HL-60/S4 treated with retinoic acid at 250 ng/mL for 4 days and 3 days (cell line): ENCODE data around the gene NINJ2.

Experiments used
- in situ Hi-C: fragments of 300-500 bp; cut with MboI; formaldehyde crosslinking; loops from 2 replicates; pipeline ENCODE4 v1.7.0; 2022; ENCODE audit warnings: low sequenced_read_pairs

NINJ2 gene

DNA sequence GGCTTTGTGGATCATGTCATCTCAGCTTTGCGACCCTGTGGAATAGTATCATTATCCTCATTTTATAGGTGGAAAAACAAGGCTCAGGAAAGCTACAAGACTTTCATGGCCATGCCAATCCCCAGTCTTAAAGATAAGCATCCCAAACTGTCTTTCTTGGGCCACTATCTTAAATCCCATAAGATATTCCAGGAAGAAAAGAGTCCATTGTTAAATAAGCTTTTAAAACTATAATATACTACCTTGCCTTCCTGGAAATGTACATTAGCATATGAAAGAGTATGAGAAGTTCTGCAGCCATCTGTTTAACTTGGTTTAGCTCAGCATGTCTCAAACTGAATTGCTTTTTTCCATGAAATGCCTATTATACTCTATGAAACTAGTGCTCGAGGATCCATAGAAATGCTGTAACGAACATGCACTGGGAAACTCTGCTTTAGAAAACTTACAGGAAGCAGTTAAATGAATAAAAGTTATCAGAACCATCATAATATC, 126.4 kb downstream of the NINJ2 start:
- in situ Hi-C loops, result loop anchor here (10.0 kb wide), 1 partner anchor 82 kb away; the partner anchor contains the start of gene B4GALNT3

DNA sequence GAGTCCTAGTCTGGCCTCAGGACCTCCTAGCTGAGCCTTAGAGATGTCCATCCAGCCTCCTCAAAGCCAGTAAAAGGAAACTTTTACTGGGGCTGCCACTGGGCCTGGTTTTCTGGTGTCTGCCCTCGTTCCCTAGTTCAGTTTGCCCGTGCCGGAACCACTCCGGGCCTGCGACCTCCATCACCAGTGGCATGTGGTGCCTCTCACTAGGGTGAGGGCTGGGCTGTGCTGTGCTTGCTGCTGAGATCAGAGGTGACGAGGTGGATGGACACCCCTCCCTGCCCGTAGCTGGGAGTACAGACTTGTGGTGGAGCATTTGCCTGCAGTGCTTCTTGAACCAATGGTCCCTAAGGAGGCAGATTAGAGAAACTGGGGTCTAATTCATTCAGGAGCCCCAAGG, 127.8 kb downstream of the NINJ2 start:
- in situ Hi-C loops, result loop anchor here (10.0 kb wide), 1 partner anchor 81 kb away; the partner anchor contains the start of gene B4GALNT3

DNA sequence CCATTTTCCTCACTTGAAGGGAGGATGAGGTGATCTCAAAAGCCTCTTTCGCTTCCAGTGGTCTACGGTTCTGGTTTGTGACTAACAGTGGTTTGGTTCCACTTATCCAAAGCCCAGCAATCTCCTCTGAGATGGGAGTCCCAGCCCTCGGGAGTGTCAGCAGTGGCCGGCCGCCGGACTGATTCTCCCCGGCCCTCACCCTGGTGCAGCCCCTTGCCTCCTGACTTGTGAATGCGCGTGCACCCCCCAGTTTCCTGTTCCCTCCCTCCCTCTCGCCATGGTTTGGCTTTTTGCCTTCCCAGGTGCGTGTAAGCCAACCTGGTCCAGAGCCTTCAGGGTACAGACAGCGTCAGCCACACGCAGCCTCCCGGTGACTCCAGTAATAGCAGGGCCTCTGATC, 129.0 kb downstream of the NINJ2 start:
- in situ Hi-C loops, result loop anchor here (10.0 kb wide), 1 partner anchor 79 kb away; the partner anchor contains the start of gene B4GALNT3

DNA sequence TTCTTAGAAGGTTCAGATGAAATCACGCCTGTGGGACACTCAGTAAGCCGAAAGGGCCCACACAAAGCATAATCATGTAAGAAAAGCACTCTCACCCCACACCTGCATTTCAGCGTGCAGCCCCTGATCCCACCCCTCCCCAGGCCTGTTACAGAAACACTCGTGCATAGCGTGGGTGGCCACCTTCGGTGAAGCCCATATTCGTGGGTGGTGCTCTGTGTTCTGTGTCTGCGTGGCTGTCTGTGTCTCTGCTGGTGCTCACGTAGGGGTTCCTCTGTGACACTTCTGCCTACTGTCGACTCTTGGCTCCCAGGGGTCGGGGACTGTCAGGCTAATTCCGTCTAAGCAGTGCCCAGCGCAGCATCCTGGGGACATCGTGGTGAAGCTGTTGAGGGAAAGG, 129.5 kb downstream of the NINJ2 start:
- in situ Hi-C loops, result loop anchor here (10.0 kb wide), 1 partner anchor 79 kb away; the partner anchor contains the start of gene B4GALNT3

DNA sequence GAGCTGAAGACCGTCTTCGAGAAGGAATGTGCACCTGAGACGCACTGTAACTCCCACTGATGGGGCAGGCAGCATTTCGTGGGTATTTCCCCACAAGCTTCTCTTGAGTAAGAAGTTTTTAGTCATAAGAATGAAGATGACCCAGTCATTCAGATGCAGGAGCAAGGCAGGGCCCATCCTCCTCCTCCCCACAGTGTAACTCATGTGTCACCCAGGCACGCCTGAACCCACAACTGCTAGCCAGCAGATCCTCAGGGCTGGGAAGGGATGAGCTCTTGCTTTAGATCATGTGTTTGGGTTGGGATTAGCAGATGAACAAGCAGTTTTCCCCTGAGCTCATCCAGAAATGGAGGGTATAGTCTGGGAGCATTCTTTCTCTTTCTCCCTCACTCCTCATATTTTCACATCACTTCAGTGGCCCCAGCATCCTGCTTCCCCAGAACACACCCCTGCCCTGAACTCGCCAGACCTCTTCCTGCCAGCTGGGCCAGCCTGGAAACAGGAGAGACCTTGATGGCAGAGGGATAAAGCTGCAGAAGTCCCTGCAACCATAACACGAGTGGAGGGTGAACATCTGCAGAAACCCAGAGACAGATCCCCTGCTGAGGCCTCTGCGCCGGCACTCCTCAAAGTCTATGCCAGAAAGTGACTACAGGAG, 130.2 kb downstream of the NINJ2 start:
- in situ Hi-C loops, result loop anchor here (10.0 kb wide), 1 partner anchor 78 kb away; the partner anchor contains the start of gene B4GALNT3

DNA sequence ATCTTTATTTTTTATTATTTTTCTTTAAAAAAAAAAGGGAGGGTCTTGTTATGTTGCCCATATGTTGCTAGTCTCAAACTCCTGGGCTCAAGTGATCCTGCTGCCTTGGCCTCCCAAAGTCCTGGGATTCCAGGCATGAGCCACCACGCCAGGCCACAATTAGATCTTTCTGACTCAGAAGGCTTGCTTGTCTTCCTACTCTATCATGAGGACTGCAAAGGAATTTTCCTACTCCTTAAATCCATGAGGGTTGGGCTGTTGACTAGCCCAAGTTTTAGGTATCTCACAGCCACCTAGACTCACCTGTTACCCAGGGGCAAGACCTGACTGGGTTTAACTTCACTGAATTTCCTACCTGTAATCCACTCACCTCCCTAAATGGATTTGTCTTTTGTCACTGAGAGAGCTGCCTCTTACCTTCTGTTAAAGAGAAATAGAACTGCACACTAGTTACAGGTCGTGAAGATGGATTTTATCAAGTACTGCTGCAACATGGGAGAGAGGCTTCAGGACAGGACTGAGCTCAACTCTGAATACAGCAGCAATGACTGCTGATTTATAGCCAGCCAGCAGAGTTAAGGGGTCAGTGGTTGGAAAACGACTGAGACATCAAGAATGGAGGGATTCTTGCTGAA, 131.2 kb downstream of the NINJ2 start:
- in situ Hi-C loops, result loop anchor here (10.0 kb wide), 1 partner anchor 77 kb away; the partner anchor contains the start of gene B4GALNT3

DNA sequence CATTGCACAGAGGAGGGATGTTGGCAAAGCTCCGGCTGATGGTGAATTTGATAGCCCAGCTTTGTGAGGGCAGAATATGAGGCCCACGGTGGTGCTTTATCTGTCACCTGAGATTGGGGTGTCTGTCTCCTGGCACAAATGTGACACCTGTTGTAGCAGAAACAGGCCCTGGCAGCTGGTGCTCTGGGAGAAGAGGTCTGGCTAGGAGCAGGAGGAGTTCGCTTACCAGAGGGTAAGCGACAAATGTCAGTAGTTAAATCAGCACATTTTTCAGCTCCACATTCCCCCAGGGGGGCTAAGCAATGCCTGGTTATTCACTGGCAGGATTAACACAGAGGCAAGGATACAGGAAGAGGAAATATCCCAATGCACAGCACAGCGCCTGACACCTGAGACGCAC, 132.4 kb downstream of the NINJ2 start:
- in situ Hi-C loops, result loop anchor here (10.0 kb wide), 1 partner anchor 76 kb away; the partner anchor contains the start of gene B4GALNT3

DNA sequence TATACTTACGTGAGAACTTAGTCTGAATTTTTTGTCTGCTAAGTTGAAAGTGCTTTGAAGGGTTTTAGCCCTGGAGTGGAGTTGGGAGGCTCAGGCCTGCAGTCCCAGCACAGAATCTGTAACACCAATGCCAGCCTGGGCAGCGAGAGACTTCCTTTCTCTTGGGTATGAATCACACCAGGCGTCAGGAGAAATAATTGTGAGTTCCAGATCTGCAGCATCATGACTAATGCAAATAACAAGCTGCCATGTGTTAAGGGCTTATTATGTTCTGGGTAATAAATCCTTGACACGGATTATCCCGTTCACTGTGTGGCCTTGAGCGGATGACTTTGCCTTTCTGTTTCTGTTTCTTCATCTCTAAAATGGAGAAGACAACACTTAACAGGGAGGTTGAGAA, 132.9 kb downstream of the NINJ2 start:
- in situ Hi-C loops, result loop anchor here (10.0 kb wide), 1 partner anchor 76 kb away; the partner anchor contains the start of gene B4GALNT3

DNA sequence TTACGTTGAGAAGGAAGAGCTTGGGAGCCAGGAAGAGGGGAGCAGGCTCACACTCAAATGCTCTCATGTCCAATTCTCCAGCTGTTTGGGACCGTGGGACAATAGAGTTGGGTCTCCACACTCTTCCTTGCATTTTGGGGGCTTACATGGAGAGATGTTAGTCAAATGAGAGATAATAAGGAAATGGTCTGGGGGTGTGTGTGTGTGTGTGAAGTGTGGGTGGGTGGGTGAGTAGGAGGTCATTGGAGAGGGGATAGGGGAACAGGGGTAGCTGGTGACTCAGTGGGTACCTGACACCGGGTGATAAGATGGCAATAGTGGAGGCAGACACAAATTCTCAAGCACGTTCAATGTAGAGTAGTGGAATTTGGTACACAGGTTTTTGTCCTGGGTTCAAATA, 135.5 kb downstream of the NINJ2 start:
- in situ Hi-C loops, result no loop called here

DNA sequence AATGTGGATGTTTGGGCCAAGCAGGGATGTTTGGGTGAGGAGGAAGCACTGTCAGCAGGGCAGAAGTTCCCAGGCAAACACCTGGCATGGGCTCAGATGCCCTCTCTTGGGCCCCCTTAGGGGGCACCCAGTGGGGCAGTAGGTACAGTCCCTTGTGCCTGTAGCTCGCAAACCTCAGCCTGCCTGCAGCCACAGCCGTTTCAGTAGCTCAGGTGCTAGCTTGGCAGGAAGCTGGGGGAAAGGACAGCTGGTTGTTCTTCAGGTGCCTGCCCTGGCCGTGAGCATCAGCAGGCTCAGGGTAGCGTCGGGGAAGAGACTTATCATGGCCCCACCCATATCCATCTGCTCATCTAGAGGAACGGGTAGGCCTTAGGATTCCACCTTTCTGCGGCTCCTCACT, 136.0 kb downstream of the NINJ2 start:
- in situ Hi-C loops, result no loop called here

DNA sequence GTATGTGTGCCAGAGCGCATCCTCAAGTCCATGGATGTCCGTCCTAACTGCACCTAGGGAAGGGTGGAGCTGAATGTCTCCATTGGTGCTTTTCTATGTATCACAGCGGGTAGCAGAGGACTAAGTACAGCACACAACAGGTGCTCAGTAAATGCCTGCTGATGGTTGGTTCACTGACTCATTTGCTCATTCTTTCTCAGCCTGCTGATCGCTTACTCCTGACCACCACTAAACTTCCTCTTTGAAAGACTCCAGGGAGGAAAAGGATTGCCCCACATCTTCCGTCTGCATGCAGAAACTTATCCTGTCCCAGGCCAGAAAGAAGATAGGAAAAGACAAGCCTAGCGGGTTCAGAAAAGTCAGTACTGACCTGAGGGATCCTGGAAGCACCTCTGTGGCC, 137.2 kb downstream of the NINJ2 start:
- in situ Hi-C loops, result no loop called here

DNA sequence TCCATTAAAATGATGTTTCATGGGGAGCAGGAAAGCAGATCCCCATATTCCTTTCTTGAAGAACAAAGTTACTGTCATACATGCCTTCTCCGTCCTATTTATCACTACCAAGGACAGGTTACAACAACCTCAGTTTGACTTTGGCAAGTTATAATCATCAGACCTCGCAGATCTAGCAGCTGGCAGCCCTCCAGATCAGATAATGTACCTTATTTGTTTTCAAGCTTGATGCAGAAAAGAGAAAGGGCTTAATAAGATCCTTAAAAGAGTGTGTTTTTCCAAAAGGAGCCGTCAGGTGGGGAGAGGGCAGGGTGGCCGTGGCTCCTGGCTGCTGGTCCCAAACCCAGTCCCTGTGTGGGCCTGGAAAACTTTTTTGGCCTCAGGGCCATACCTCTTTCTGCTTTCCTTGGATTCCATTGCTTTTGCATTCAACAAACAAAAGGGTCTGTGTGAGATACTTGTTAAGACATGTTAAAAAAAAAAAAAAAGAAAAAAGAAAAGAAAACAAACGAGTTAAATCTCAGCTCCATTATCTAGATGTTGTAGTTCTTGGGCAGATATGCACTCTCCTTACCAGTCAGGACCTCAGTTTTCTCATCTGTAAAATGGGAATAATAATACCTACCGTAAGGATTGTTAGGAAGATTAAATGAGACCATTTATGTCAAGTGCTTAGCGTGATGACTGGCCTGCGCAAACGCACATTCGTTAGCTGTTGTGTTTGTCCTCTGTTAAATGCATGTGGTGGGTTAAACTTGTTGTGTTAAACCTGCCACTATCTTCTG, 138.9 kb downstream of the NINJ2 start:
- in situ Hi-C loops, result no loop called here

DNA sequence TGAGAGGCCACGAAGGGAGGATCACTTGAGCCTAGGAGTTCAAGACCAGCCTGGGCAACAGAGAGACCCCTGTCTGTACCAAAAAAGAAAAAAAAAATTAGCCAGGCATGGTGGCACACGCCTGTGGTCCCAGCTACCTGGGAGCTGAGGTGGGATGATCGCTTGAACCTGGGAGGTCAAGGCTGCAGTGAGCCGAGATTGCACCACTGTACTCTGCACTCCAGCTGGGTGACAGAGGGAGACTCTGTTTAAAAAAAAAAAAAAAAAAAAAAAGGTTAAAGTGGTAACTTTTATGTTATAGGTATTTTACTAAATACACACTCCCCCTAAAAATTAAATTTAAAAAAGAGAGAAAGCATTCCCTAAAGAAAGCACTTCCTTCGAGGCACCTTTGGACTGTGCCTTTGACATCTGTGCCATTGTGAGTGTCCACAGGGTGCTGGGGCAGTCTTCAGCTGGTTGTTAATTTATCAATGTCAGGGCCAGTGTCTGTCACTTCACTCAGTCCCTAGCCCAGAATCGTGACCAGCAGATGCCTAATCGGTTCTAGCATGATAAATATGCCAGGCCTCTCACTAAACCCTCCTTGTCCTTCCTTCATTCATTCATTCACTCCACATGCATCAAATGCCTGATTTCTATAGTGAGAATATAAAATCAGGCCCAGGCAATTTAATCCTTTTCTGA, 140.4 kb downstream of the NINJ2 start:
- in situ Hi-C loops, result no loop called here

DNA sequence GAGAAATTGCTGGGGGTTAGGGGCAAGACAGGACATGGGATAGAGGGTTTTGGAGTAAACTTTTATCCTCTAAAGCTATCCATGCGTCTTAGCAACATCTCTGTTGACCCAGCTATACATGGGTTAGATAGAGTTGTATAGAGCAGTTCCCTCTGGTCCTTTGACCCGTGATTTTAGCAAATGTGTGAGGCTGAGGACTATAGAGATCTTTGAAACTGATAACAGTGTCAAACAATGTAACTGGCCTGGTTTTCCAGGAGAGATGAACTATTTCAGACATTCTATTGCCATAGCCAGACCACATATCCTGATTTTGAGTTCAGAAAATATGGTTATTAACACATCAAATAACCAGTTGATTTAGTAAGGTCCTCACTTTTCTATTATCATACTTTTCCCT, 143.1 kb downstream of the NINJ2 start:
- in situ Hi-C loops, result no loop called here

DNA sequence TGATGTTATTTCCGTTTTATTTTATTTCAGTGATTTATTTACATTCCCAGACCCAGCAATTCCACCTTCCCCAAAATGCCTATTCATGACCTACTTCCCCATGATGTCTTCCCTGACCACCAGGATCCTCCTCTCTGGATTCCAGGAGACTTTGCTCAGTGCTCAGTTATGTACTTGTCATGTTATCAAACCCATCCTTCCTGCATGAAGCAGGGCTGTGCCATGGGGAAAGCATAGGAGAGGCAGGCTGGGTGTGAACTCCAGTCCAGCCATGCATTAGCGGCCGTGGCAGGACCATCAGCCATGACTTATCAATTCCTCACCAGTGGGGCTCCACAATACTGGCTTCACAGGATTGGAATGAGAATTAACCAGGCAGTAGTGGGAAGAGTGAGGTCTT, 145.7 kb downstream of the NINJ2 start:
- in situ Hi-C loops, result no loop called here
